ENCODE data around the gene PTPN5.

DNA sequence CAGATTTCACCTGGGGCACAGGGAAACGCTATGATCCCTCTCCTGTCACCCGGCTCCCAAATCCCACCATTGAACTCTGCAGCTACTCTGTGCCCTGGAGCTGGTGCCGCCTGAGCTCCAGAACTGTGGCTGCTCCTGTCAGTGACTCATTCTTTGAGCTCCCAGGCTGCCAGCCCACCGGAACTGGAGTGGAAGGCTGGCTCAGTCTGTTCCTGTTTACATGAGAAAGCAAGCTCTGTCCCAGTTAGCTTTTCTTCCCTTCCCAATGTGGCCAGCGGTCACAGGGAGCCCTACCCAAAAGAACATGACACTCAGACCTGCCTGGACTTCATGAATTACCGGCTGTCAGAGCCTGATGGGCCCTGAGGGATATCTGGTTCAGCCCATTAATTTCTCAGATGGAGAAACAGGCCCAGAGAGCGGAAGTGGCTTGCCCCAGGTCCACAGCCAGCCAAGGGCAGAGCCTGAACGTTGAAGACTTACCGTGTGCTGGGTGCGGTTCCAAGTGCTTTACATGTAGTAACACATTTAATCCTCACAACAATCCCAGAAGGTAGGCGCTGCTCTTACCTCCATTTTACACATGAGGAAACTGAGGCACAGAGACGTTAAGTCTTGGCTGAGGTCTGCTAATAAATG is 41.8 kb downstream of the PTPN5 start:
- TF ChIP-seq EZH2 (IDR thresholded peaks at IDR 0.05), result no peak
- no peak for TF ChIP-seq POLR2AphosphoS5 (IDR thresholded peaks at IDR 0.05; ENCODE audit: borderline replicate concordance, low read depth, low read length)
